Right lobe of liver (tissue), 4 donors: Measurements from ENCODE around the gene TECR.

Source experiments
- POLR2A ChIP-seq: fragments of 450-650 bp; IDR thresholded peaks from one replicate; pipeline ENCODE4 v1.6.1; 2017; ENCODE audit warnings: antibody characterized with exemption, mild to moderate bottlenecking
- TF ChIP-seq, protein P1 (sequence below), 4 donors: fragments of 200-600 bp in 3 of 4; fragments of 450-650 bp in 1 of 4; IDR thresholded peaks; one replicate each; pipeline versions ENCODE4 v1.5.1 to v1.8.0; 2016 to 2022; ENCODE audit warnings: antibody characterized with exemption in 4 of 4, mild to moderate bottlenecking in 2 of 4
- donor health status: DM: no; HTN: no; CAD: no.
- donor health status: DM: no; HTN: no; CAD: no.
- donor health status: DM: no; HTN: yes; CAD: no.

DNA sequence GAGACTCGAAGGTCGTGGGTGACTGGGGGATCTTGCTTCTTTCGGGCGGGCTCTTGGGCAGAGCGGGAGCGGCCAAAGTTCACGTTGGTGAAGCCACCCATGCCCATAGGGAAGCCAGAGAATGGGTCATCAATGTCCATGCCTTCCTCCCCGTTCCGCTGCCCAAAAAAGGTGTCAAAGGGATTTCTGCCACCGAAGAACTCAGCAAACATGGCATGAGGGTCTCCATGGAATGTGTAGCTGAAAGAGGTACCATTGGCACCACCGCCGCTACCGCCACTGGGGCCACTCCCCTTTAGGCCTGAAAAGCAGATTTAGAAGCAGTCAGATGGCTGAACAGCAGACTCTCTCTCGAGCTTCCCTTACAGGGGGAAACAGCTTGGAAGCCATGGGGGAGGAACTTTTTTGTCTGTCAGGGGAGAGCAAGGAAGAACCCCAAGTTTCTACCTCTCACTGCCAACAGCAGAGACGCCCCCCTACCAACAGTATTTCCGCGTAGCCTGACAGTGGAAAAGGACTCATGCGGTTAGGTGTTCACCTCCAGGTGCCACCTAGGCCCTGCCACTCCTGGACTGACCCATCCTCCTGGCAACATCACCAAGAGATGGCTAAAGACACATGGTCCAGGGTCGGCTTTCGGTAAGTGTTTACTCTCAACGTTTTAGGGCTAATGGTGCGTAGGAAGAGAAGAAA is 12.5 kb upstream of the TECR start:
- TF ChIP-seq, protein P1, sequence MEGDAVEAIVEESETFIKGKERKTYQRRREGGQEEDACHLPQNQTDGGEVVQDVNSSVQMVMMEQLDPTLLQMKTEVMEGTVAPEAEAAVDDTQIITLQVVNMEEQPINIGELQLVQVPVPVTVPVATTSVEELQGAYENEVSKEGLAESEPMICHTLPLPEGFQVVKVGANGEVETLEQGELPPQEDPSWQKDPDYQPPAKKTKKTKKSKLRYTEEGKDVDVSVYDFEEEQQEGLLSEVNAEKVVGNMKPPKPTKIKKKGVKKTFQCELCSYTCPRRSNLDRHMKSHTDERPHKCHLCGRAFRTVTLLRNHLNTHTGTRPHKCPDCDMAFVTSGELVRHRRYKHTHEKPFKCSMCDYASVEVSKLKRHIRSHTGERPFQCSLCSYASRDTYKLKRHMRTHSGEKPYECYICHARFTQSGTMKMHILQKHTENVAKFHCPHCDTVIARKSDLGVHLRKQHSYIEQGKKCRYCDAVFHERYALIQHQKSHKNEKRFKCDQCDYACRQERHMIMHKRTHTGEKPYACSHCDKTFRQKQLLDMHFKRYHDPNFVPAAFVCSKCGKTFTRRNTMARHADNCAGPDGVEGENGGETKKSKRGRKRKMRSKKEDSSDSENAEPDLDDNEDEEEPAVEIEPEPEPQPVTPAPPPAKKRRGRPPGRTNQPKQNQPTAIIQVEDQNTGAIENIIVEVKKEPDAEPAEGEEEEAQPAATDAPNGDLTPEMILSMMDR (IDR thresholded peaks at IDR 0.05) = no peak
- TF ChIP-seq POLR2A = no peak
